HG02588 (cell line): ENCODE measurements around the gene ASCL5.

Experiments
- ATAC-seq: cut with Tn5 transposase; IDR thresholded peaks from one replicate; pipeline ENCODE4 v1.9.1; 2021; ENCODE audit warnings: mild to moderate bottlenecking, moderate library complexity; ENCODE audit not compliant: unreplicated experiment

ASCL5 gene

GRCh38 chr1:201153474-201154388 is 26.7 kb upstream of the ASCL5 start:
- peak; percentile 75 for ATAC-seq

GRCh38 chr1:201149400-201149799 is 22.4 kb upstream of the ASCL5 start:
- no peak for ATAC-seq

- no peak for ATAC-seq
These were observed 20.5 kb upstream of the ASCL5 start for GRCh38 chr1:201147396-201148015.

- ATAC-seq = no peak
These were observed 19.8 kb upstream of the ASCL5 start for GRCh38 chr1:201146626-201147390.

GRCh38 chr1:201145816-201146215 is 18.8 kb upstream of the ASCL5 start:
- ATAC-seq = no peak

- no peak for ATAC-seq
These were observed 18.1 kb upstream of the ASCL5 start for GRCh38 chr1:201145132-201145531.

- ATAC-seq = no peak
These were observed 17.7 kb upstream of the ASCL5 start for GRCh38 chr1:201144701-201145100.

- no peak for ATAC-seq
These were observed 17.0 kb upstream of the ASCL5 start for GRCh38 chr1:201143726-201144635.

GRCh38 chr1:201142849-201143725 is 16.1 kb upstream of the ASCL5 start:
- ATAC-seq = no peak

GRCh38 chr1:201142011-201142848 is 15.2 kb upstream of the ASCL5 start:
- no peak for ATAC-seq

GRCh38 chr1:201141418-201141817 is 14.4 kb upstream of the ASCL5 start:
- no peak for ATAC-seq

- ATAC-seq = no peak
These were observed 13.9 kb upstream of the ASCL5 start for GRCh38 chr1:201140941-201141260.

GRCh38 chr1:201140235-201140940 is 13.4 kb upstream of the ASCL5 start:
- no peak for ATAC-seq

- ATAC-seq = no peak
These were observed 12.8 kb upstream of the ASCL5 start for GRCh38 chr1:201139756-201140155.

- ATAC-seq = no peak
These were observed 12.3 kb upstream of the ASCL5 start for GRCh38 chr1:201139306-201139705.

- no peak for ATAC-seq
These were observed 11.4 kb upstream of the ASCL5 start for GRCh38 chr1:201138311-201138840.

- no peak for ATAC-seq
These were observed 10.8 kb upstream of the ASCL5 start for GRCh38 chr1:201137579-201138310.
